ENCODE results near the gene ZC3H10. TPM values are rescaled to one million over a fixed set of nuclear protein-coding genes. Genes with fewer than 3 reads are reported as not detected.

The ZC3H10 gene
- total and polyA plus RNA-seq, 2 of the 13 experiments (the other 11 are each of a cell fraction or from before 2014, with no cell fraction given), result 0.70 to 2.3 TPM

DNA sequence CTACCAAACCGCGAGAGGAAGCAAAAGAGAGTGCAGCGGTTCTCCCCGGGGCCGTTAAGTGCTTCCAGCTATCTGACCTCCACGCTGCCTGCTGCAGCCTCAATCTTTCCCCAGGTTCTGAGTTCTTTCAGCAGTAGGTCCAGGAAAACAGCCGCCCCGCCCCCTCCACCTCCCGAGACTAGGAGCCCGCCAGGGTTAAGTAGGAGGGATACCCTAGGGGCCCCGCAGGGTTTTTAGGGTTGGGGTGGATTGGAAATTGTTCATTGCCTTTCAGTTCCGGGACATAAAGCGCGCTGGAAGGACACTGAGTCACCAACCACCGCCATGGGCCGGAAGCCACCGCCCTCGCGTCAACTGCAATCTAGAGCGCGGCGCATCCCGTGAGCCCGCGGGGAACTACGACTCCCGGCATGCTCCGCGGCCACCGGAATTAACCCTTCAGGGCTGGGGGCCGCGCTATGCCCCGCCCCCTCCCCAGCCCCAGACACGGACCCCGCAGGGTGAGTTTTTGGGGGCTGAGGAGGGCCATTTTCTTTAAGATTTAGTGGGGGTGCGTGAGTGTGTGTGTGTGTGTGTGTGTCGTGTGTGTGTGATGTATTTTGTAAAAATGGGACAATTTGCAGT lies 34.2 kb downstream of the ZC3H10 start, which contains the start of gene MYL6B (continued):
- TF ChIP-seq, protein P1, sequence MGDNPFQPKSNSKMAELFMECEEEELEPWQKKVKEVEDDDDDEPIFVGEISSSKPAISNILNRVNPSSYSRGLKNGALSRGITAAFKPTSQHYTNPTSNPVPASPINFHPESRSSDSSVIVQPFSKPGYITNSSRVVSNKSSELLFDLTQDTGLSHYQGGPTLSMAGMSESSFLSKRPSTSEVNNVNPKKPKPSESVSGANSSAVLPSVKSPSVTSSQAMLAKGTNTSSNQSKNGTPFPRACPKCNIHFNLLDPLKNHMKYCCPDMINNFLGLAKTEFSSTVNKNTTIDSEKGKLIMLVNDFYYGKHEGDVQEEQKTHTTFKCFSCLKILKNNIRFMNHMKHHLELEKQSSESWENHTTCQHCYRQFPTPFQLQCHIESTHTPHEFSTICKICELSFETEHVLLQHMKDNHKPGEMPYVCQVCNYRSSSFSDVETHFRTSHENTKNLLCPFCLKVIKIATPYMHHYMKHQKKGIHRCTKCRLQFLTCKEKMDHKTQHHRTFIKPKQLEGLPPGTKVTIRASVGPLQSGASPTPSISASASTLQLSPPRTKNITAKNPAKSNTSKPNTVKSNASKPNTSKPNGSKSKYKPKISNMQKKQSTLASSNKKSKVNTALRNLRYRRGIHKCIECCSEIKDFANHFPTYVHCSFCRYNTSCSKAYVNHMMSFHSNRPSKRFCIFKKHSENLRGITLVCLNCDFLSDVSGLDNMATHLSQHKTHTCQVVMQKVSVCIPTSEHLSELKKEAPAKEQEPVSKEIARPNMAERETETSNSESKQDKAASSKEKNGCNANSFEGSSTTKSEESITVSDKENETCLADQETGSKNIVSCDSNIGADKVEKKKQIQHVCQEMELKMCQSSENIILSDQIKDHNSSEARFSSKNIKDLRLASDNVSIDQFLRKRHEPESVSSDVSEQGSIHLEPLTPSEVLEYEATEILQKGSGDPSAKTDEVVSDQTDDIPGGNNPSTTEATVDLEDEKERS (CRISPR knock-in tag; IDR thresholded peaks at IDR 0.05), result no peak
- TF ChIP-seq, protein P2, sequence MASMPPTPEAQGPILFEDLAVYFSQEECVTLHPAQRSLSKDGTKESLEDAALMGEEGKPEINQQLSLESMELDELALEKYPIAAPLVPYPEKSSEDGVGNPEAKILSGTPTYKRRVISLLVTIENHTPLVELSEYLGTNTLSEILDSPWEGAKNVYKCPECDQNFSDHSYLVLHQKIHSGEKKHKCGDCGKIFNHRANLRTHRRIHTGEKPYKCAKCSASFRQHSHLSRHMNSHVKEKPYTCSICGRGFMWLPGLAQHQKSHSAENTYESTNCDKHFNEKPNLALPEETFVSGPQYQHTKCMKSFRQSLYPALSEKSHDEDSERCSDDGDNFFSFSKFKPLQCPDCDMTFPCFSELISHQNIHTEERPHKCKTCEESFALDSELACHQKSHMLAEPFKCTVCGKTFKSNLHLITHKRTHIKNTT (CRISPR knock-in tag; IDR thresholded peaks at IDR 0.05), result no peak
- TF ChIP-seq, protein P3, sequence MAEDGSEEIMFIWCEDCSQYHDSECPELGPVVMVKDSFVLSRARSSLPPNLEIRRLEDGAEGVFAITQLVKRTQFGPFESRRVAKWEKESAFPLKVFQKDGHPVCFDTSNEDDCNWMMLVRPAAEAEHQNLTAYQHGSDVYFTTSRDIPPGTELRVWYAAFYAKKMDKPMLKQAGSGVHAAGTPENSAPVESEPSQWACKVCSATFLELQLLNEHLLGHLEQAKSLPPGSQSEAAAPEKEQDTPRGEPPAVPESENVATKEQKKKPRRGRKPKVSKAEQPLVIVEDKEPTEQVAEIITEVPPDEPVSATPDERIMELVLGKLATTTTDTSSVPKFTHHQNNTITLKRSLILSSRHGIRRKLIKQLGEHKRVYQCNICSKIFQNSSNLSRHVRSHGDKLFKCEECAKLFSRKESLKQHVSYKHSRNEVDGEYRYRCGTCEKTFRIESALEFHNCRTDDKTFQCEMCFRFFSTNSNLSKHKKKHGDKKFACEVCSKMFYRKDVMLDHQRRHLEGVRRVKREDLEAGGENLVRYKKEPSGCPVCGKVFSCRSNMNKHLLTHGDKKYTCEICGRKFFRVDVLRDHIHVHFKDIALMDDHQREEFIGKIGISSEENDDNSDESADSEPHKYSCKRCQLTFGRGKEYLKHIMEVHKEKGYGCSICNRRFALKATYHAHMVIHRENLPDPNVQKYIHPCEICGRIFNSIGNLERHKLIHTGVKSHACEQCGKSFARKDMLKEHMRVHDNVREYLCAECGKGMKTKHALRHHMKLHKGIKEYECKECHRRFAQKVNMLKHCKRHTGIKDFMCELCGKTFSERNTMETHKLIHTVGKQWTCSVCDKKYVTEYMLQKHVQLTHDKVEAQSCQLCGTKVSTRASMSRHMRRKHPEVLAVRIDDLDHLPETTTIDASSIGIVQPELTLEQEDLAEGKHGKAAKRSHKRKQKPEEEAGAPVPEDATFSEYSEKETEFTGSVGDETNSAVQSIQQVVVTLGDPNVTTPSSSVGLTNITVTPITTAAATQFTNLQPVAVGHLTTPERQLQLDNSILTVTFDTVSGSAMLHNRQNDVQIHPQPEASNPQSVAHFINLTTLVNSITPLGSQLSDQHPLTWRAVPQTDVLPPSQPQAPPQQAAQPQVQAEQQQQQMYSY (CRISPR knock-in tag; IDR thresholded peaks at IDR 0.05), result no peak
- TF ChIP-seq STAT5B (CRISPR knock-in tag; IDR thresholded peaks at IDR 0.05) (no peak), ZNF225 (CRISPR knock-in tag; IDR thresholded peaks at IDR 0.05) (no peak), SP1 (IDR thresholded peaks at IDR 0.05) (no peak), SP1 (CRISPR knock-in tag; IDR thresholded peaks at IDR 0.05) (peak; percentile 81), SMAD9 (CRISPR knock-in tag; IDR thresholded peaks at IDR 0.05) (0 out of 2 replicates have a peak, but pooled peaks have one; percentile 25), ZNF724P (CRISPR knock-in tag; IDR thresholded peaks at IDR 0.05; ENCODE audit: borderline replicate concordance) (no peak), TOPORS (CRISPR knock-in tag; IDR thresholded peaks at IDR 0.05) (no peak; the same call in 1 of the 2 replicates), ZNF777 (CRISPR knock-in tag; IDR thresholded peaks at IDR 0.05) (no peak), HCFC1 (IDR thresholded peaks at IDR 0.05; ENCODE audit: low read depth, low read length) (peak; percentile 91), ZBTB7B (CRISPR knock-in tag; IDR thresholded peaks at IDR 0.05) (no peak), CREB1 (IDR thresholded peaks at IDR 0.05) (peak; percentile 58; the same call in 1 of the 2 replicates), CREB1 (CRISPR knock-in tag; IDR thresholded peaks at IDR 0.05) (peak; percentile 68), RFX1 (IDR thresholded peaks at IDR 0.05) (no peak), ZNF713 (CRISPR knock-in tag; IDR thresholded peaks at IDR 0.05) (no peak), RFXAP (CRISPR knock-in tag; IDR thresholded peaks at IDR 0.05; ENCODE audit: borderline replicate concordance) (peak; percentile 60; the same call in 1 of the 2 replicates), NBN (conservative IDR thresholded peaks at IDR 0.05) (no peak)
- TF ChIP-seq, protein P4, sequence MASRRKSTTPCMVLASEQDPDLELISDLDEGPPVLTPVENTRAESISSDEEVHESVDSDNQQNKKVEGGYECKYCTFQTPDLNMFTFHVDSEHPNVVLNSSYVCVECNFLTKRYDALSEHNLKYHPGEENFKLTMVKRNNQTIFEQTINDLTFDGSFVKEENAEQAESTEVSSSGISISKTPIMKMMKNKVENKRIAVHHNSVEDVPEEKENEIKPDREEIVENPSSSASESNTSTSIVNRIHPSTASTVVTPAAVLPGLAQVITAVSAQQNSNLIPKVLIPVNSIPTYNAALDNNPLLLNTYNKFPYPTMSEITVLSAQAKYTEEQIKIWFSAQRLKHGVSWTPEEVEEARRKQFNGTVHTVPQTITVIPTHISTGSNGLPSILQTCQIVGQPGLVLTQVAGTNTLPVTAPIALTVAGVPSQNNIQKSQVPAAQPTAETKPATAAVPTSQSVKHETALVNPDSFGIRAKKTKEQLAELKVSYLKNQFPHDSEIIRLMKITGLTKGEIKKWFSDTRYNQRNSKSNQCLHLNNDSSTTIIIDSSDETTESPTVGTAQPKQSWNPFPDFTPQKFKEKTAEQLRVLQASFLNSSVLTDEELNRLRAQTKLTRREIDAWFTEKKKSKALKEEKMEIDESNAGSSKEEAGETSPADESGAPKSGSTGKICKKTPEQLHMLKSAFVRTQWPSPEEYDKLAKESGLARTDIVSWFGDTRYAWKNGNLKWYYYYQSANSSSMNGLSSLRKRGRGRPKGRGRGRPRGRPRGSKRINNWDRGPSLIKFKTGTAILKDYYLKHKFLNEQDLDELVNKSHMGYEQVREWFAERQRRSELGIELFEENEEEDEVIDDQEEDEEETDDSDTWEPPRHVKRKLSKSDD (CRISPR knock-in tag; IDR thresholded peaks at IDR 0.05; ENCODE audit: low read depth), result peak; percentile 30; the same call in 1 of the 2 replicates
- TF ChIP-seq, protein P5, sequence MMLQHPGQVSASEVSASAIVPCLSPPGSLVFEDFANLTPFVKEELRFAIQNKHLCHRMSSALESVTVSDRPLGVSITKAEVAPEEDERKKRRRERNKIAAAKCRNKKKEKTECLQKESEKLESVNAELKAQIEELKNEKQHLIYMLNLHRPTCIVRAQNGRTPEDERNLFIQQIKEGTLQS (CRISPR knock-in tag; IDR thresholded peaks at IDR 0.05), result 0 out of 2 replicates have a peak, but pooled peaks have one; percentile 25

All from HepG2 (cell line).